Left ventricle myocardium inferior (tissue), 1 donor: Measurements from ENCODE around the gene ADAMTS7. TPM values are rescaled to one million over a fixed set of nuclear protein-coding genes. Genes with fewer than 3 reads are reported as not detected.
"Not testable (repeated sequence)": the region's sequence is repeated elsewhere in the genome, so short reads cannot be mapped to it uniquely, and the experiment has no call there.

ENCODE experiments used
- DNase-seq: peaks from one replicate; pipeline ENCODE4 v3.0.0-alpha.2; 2020
- H3K27ac ChIP-seq: fragments of 200-600 bp; replicated peaks from 2 replicates; pipeline ENCODE4 v1.8.0; 2021
- H3K27me3 ChIP-seq: fragments of 200-600 bp; 2 replicates; pipeline ENCODE4 v1.8.0; 2021; ENCODE audit warnings: low read depth
- H3K36me3 ChIP-seq: fragments of 200-600 bp; 2 replicates; pipeline ENCODE4 v1.8.0; 2021
- H3K4me1 ChIP-seq: fragments of 200-600 bp; 2 replicates; pipeline ENCODE4 v1.8.0; 2021
- H3K4me3 ChIP-seq: fragments of 200-600 bp; 2 replicates; pipeline ENCODE4 v1.8.0; 2021; ENCODE audit warnings: mild to moderate bottlenecking, moderate library complexity
- H3K9me3 ChIP-seq: fragments of 200-600 bp; replicated peaks from 2 replicates; pipeline ENCODE4 v1.8.0; 2021
- CTCF ChIP-seq: fragments of 200-600 bp; IDR thresholded peaks from 2 replicates; pipeline ENCODE4 v1.8.0; 2021; ENCODE audit warnings: antibody characterized with exemption, mild to moderate bottlenecking, borderline replicate concordance
- intact Hi-C: fragments of 100-400 bp; cut with micrococcal nuclease; formaldehyde crosslinking; loops from one replicate; pipeline ENCODE4 v1.11.0; 2022
- total RNA-seq: library from RNA; stranded (reverse); fragmentation: NEBNext Ultra II Directional; extraction: Animal tissue kit (Norgen Biotek cat#: 25700); gene quantifications from one replicate; pipeline ENCODE4 v1.2.1, GENCODE V29; 2021
- donor health status: DM: no; HTN: yes; CAD: no; lungs with severe emphysema.

The ADAMTS7 gene
- total RNA-seq, 1 donor from 2014 or later: 24.2 TPM

GRCh38 chr15:78772738-78773137 lies 38.5 kb downstream of the ADAMTS7 start:
- no peak for DNase-seq
- TF ChIP-seq CTCF: no peak
- no peak overlapping the region for H3K27ac ChIP-seq
- peaks cover 14% of the 10 kb centered on the region for H3K4me1 ChIP-seq
- no peaks in the 10 kb centered on the region for H3K27me3 ChIP-seq
- no peak overlapping the region for H3K4me3 ChIP-seq
- H3K36me3 ChIP-seq: peaks cover 13% of the 10 kb centered on the region
- intact Hi-C loops: no loop called here
- H3K9me3 ChIP-seq: no peaks in the 10 kb centered on the region

GRCh38 chr15:78771436-78772000 lies 39.7 kb downstream of the ADAMTS7 start:
- H3K36me3 ChIP-seq: peaks cover 13% of the 10 kb centered on the region
- intact Hi-C loops, H3K4me1 ChIP-seq, H3K9me3 ChIP-seq, DNase-seq, H3K27ac ChIP-seq, H3K27me3 ChIP-seq, H3K4me3 ChIP-seq: not testable (repeated sequence)

- H3K27me3 ChIP-seq, H3K27ac ChIP-seq, H3K4me3 ChIP-seq, intact Hi-C loops, DNase-seq, H3K9me3 ChIP-seq, H3K4me1 ChIP-seq: not testable (repeated sequence)
- peaks cover 13% of the 10 kb centered on the region for H3K36me3 ChIP-seq
These were observed 40.2 kb downstream of the ADAMTS7 start for GRCh38 chr15:78771020-78771419.

- H3K9me3 ChIP-seq, intact Hi-C loops, H3K4me1 ChIP-seq, H3K27me3 ChIP-seq, H3K27ac ChIP-seq, H3K4me3 ChIP-seq, DNase-seq: not testable (repeated sequence)
- H3K36me3 ChIP-seq: peaks cover 13% of the 10 kb centered on the region
These were observed 41.6 kb downstream of the ADAMTS7 start for GRCh38 chr15:78769473-78770225.

GRCh38 chr15:78768531-78769408 lies 42.5 kb downstream of the ADAMTS7 start:
- no peak for DNase-seq
- no peak for TF ChIP-seq CTCF

GRCh38 chr15:78768096-78768495 lies 43.2 kb downstream of the ADAMTS7 start:
- TF ChIP-seq CTCF: no peak
- no peaks in the 10 kb centered on the region for H3K9me3 ChIP-seq
- no peak for DNase-seq
- H3K4me3 ChIP-seq: no peak overlapping the region
- intact Hi-C loops: no loop called here
- H3K27me3 ChIP-seq: no peaks in the 10 kb centered on the region
- H3K27ac ChIP-seq: no peak overlapping the region
- peaks cover 10% of the 10 kb centered on the region for H3K4me1 ChIP-seq
- H3K36me3 ChIP-seq: peaks cover 6% of the 10 kb centered on the region

More at GRCh38 chr15:78768531-78769408, 42.5 kb downstream of the ADAMTS7 start:
- Histone ChIP-seq H3K27ac (no peak overlapping the region), H3K36me3 (peaks cover 8% of the 10 kb centered on the region), H3K4me3 (no peak overlapping the region), H3K9me3 (no peaks in the 10 kb centered on the region), H3K27me3 (no peaks in the 10 kb centered on the region), H3K4me1 (peaks cover 4% of the 10 kb centered on the region)
- intact Hi-C loops: no loop called here
